A673 (cell line): ENCODE measurements around the gene PHF14. TPM values are rescaled to one million over a fixed set of nuclear protein-coding genes. Genes with fewer than 3 reads are reported as not detected.
A peak's percentile ranks its signal among the peaks of the same experiment; 100 is the strongest.

Experiments used
- BruUV-seq: library from RNA; stranded (reverse); fragments of 400-500 nt; replicated peaks from 2 replicates; lab custom pipeline; 2021; lab: Mats Ljungman, UMichigan
- CTCF ChIA-PET: fragments of 300-600 bp; sonication (Branson Sonifier 250); formaldehyde crosslinking; loops from one replicate; lab custom pipeline; 2022; ENCODE audit warnings: antibody characterized with exemption; lab: Charles Lee
- POLR2A ChIA-PET: fragments of 300-600 bp; sonication (Branson Sonifier 250); formaldehyde crosslinking; loops from one replicate; lab custom pipeline; 2022; ENCODE audit warnings: antibody characterized with exemption; ENCODE audit not compliant: low non-redundant PET; lab: Charles Lee
- DNase-seq: peaks from one replicate; pipeline ENCODE4 v3.0.0-alpha.2; 2015; ENCODE audit warnings: low spot score
- H3K27ac ChIP-seq: fragments of 200-600 bp; sonication (generic); 2 replicates; pipeline ENCODE4 v1.5.1; 2016; ENCODE audit warnings: mixed run types, low read depth, mild to moderate bottlenecking, mixed read lengths, antibody characterized with exemption, low read length; ENCODE audit not compliant: poor library complexity, severe bottlenecking
- H3K27me3 ChIP-seq: fragments of 200-600 bp; sonication (generic); replicated peaks from 2 replicates; pipeline ENCODE4 v1.6.1; 2017; ENCODE audit warnings: mixed run types, low read depth, mild to moderate bottlenecking, mixed read lengths, antibody characterized with exemption, low read length; ENCODE audit not compliant: insufficient read depth, poor library complexity
- H3K36me3 ChIP-seq: fragments of 200-600 bp; sonication (generic); 2 replicates; pipeline ENCODE4 v1.6.1; 2016; ENCODE audit warnings: mixed run types, mild to moderate bottlenecking, mixed read lengths, antibody characterized with exemption, low read length; ENCODE audit not compliant: insufficient read depth, poor library complexity, severe bottlenecking
- H3K4me1 ChIP-seq: fragments of 200-600 bp; sonication (generic); 2 replicates; pipeline ENCODE4 v1.6.1; 2017; ENCODE audit warnings: mixed run types, mild to moderate bottlenecking, mixed read lengths, antibody characterized with exemption, low read length; ENCODE audit not compliant: insufficient read depth, poor library complexity, severe bottlenecking
- H3K4me3 ChIP-seq: fragments of 200-600 bp; sonication (generic); 2 replicates; pipeline ENCODE4 v1.5.1; 2016; ENCODE audit warnings: low read depth, mixed run types, mild to moderate bottlenecking, mixed read lengths, low read length; ENCODE audit not compliant: poor library complexity, severe bottlenecking
- H3K9me3 ChIP-seq: fragments of 200-600 bp; sonication (generic); 2 replicates; pipeline ENCODE4 v1.6.1; 2016; ENCODE audit warnings: mixed run types, low read depth, mild to moderate bottlenecking, mixed read lengths, antibody characterized with exemption, low read length; ENCODE audit not compliant: poor library complexity, severe bottlenecking
- EZH2 ChIP-seq: fragments of 200-600 bp; sonication (generic); IDR thresholded peaks from 2 replicates; pipeline ENCODE4 v1.6.1; 2017; ENCODE audit warnings: borderline replicate concordance, low read depth, mild to moderate bottlenecking, mixed read lengths, antibody characterized with exemption, low read length; ENCODE audit not compliant: poor library complexity, severe bottlenecking
- intact Hi-C: fragments of 100-400 bp; cut with micrococcal nuclease; formaldehyde crosslinking; loops from one replicate; pipeline ENCODE4 v1.10.0; 2022; ENCODE audit not compliant: unreplicated experiment
- total RNA-seq: library from RNA; stranded (reverse); gene quantifications from 2 replicates; pipeline ENCODE4 v1.2.3, GENCODE V29; 2021
- TF ChIP-seq, protein P1 (sequence below): fragments of 300-800, 200-600 bp; sonication (generic); conservative IDR thresholded peaks from 2 replicates; pipeline ENCODE4 v1.5.1; 2017; ENCODE audit warnings: low read depth, mild to moderate bottlenecking, antibody characterized with exemption, low read length, moderate library complexity, mixed read lengths

The PHF14 gene
- total RNA-seq, 1 experiment from 2014 or later: 79.5 TPM

DNA sequence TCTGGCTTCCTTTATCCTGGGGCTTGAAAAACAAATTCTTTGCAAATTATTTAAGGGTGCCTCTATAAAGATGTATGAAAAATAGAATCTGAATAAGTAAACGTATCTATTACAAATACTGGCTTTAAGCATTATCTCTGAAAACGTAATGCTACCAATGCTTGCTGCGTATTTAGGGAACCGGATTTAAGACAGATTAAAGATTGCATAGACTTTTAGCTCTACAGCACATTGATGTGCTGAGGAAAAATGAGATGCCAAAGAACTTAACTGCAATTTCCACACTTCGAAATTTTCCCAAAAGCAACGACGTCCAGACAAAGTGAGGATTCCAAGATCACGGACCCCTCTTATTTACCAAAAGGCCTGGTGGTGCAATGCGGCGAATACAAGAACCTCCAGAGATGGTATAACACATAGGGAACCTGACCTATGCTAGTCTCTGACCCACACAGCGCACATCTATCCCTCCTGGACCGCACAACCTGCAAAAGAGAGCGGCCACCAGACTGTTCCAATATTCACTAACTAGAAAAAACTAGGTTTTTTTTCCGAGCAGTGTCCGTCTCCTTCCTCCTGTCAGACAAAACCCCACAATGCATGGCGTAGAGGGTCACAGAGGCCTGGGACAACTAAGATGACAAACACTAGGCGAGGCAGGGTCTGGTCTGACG lies 34.3 kb upstream of the PHF14 start:
- Histone ChIP-seq H3K9me3 (no peaks in the 10 kb centered on the region), H3K27me3 (no peaks in the 10 kb centered on the region), H3K27ac (peak overlapping the region; percentile 96), H3K4me1 (peaks cover 25% of the 10 kb centered on the region), H3K36me3 (peaks cover 39% of the 10 kb centered on the region), H3K4me3 (peak overlapping the region; percentile 60)
- intact Hi-C loops: loop anchor here (10.0 kb wide), 1 partner anchor 405 kb away; no protein-coding TSS in a partner anchor
- TF ChIP-seq EZH2: no peak
- TF ChIP-seq, protein P1, sequence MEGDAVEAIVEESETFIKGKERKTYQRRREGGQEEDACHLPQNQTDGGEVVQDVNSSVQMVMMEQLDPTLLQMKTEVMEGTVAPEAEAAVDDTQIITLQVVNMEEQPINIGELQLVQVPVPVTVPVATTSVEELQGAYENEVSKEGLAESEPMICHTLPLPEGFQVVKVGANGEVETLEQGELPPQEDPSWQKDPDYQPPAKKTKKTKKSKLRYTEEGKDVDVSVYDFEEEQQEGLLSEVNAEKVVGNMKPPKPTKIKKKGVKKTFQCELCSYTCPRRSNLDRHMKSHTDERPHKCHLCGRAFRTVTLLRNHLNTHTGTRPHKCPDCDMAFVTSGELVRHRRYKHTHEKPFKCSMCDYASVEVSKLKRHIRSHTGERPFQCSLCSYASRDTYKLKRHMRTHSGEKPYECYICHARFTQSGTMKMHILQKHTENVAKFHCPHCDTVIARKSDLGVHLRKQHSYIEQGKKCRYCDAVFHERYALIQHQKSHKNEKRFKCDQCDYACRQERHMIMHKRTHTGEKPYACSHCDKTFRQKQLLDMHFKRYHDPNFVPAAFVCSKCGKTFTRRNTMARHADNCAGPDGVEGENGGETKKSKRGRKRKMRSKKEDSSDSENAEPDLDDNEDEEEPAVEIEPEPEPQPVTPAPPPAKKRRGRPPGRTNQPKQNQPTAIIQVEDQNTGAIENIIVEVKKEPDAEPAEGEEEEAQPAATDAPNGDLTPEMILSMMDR: no peak
- CTCF ChIA-PET: no interaction called here
- POLR2A ChIA-PET: no interaction called here
- TSS peak; percentile 53 for BruUV-seq
- DNase-seq: no peak

DNA sequence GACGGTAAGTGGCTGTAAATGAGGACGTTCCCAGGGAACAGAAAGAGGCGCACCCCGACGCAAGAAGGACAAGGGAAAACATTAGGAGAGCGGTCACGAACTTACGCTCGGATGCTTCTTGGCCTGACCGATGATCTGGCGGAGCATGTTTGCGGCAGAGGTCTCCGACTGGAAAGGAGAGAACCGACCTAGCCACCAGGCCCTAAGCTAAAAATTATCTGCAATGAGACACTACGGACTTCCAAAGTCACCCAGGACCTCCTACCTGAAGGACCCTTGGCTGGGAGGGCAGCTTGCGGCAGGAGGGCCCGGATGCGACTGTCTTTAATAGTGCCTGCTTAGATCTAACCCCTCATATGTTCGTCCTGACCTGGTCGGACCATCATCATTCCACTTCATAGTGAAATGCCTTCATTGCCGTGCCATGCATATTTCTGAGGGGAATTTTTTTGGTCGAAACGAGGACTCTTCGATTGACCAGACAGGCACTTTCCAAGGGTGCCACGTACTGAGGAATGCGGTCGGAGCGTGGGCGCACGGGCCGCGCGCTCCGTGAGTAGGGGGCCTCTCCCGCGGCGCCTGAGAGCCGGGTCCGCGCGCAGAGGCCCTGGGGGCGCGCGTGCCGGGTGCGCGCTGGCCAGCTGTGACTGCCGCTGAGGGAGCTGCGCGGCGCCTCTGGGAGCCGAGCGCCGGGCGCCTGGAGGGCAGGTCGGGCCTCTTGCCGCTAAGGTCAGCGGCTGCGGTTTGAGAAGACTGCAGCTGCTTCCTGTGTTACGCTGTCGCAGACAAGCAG lies 33.6 kb upstream of the PHF14 start:
- BruUV-seq: no TSS peak
- CTCF ChIA-PET: no interaction called here
- TF ChIP-seq EZH2: no peak
- TF ChIP-seq, protein P1: no peak
- Histone ChIP-seq H3K4me3 (peak overlapping the region; percentile 60), H3K9me3 (no peaks in the 10 kb centered on the region), H3K36me3 (peaks cover 34% of the 10 kb centered on the region), H3K27ac (peak overlapping the region; percentile 96), H3K27me3 (no peaks in the 10 kb centered on the region), H3K4me1 (peaks cover 20% of the 10 kb centered on the region)
- intact Hi-C loops: loop anchor here (2.0 to 10.0 kb wide), 3 partner anchors 33 to 405 kb away; partner anchors contain the start of gene PHF14
- DNase-seq: peak; percentile 96
- POLR2A ChIA-PET: no interaction called here

DNA sequence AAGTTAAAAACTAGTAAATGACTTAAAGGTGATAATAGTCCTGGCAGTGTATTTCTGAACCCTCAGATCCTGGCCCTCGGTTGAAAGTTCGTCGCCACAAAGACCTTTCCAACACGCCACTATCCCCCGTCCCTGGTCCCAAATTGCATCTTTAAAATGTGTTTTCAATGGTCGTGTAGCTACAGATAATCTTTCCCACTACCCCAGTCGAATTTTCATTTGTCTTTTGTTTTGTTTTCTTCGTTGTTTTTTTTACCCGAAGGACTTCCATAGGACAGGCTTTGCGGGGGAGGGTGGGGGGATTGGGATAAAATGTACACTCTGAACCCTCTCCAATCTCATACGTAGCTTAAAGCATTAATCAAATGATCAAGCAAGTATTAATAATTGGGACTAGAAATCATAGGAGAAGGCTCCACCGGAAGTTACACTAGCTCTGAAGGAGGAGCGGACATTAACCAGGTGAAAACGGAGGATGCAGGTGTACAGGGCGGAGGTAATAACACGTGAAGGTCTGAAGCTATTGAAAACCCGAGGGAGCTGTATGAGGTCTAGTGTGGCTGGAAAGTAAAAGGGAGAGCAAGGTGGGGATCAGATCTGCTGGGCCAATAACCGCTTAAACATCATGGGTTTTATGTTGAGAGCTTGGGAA lies 32.8 kb upstream of the PHF14 start:
- intact Hi-C loops: loop anchor here (2.0 kb wide), 2 partner anchors 32 to 272 kb away; partner anchors contain the start of gene PHF14
- no peaks in the 10 kb centered on the region for H3K9me3 ChIP-seq
- H3K4me1 ChIP-seq: peaks cover 15% of the 10 kb centered on the region
- H3K4me3 ChIP-seq: peak overlapping the region; percentile 60
- peaks cover 28% of the 10 kb centered on the region for H3K36me3 ChIP-seq
- ChIA-PET CTCF (no interaction called here), POLR2A (no interaction called here)
- H3K27ac ChIP-seq: peak overlapping the region; percentile 96
- TSS peak; percentile 75 for BruUV-seq
- DNase-seq: peak; percentile 11
- no peaks in the 10 kb centered on the region for H3K27me3 ChIP-seq
- TF ChIP-seq EZH2: no peak
- TF ChIP-seq, protein P1: no peak
